Stimulated activated CD4-positive, alpha-beta T cell treated with anti-CD3 and anti-CD28 coated beads, TNF-alpha, amount 100 ng/mL, for 48 hours (primary cell): ENCODE measurements around the gene KCNK7.

Source experiments
- DNase-seq, 3 donors: peaks; one replicate each; pipeline ENCODE4 v3.0.0-alpha.2; 2020; ENCODE audit warnings: low read depth in 3 of 3

The KCNK7 gene

GRCh38 chr11:65557280-65558001 is 38.2 kb downstream of the KCNK7 start:
- DNase-seq: no peak

GRCh38 chr11:65556470-65557279 is 38.9 kb downstream of the KCNK7 start:
- no peak for DNase-seq

GRCh38 chr11:65555693-65556231 is 39.8 kb downstream of the KCNK7 start:
- DNase-seq: no peak

- no peak for DNase-seq
Observed at GRCh38 chr11:65554842-65555430, 40.7 kb downstream of the KCNK7 start.

GRCh38 chr11:65554057-65554818 is 41.4 kb downstream of the KCNK7 start:
- no peak for DNase-seq

GRCh38 chr11:65553301-65554001 is 42.1 kb downstream of the KCNK7 start:
- peak in 1 of 3 donors; percentile 53 for DNase-seq

- DNase-seq: no peak
Observed at GRCh38 chr11:65552388-65552951, 43.1 kb downstream of the KCNK7 start.

- DNase-seq: no peak
Observed at GRCh38 chr11:65551572-65552387, 43.8 kb downstream of the KCNK7 start.

GRCh38 chr11:65549096-65549495 is 46.5 kb downstream of the KCNK7 start:
- no peak for DNase-seq

GRCh38 chr11:65548395-65548794 is 47.2 kb downstream of the KCNK7 start:
- DNase-seq: no peak

GRCh38 chr11:65547446-65548125 is 48.0 kb downstream of the KCNK7 start:
- no peak for DNase-seq

- DNase-seq: peak; percentile 95 to 99 (median 98)
Observed at GRCh38 chr11:65546217-65546958, 49.2 kb downstream of the KCNK7 start.

GRCh38 chr11:65545853-65546216 is 49.8 kb downstream of the KCNK7 start:
- DNase-seq: no peak
